CD4-positive, CD25-positive, alpha-beta regulatory T cell (primary cell): ENCODE measurements around the gene P2RX3. TPM values are rescaled to one million over a fixed set of nuclear protein-coding genes. Genes with fewer than 3 reads are reported as not detected.
"Not testable (repeated sequence)": the region's sequence is repeated elsewhere in the genome, so short reads cannot be mapped to it uniquely, and the experiment has no call there.

ENCODE experiments used
- ATAC-seq, 2 donors: fragments of 150-1000 bp; cut with Tn5 transposase; one replicate each; pipeline ENCODE4 v1.10.0; 2021; ENCODE audit warnings: low read depth in 2 of 2, moderate number of reproducible peaks in 2 of 2, moderate library complexity in 1 of 2
- DNase-seq, 3 donors: peaks; one replicate each; pipeline versions ENCODE4 v3.0.0 to v3.0.0-alpha.2; 2012 to 2022; ENCODE audit warnings: mixed read lengths in 1 of 3
- H3K27ac ChIP-seq: one replicate; pipeline ENCODE4 v1.7.0; 2013; ENCODE audit warnings: mild to moderate bottlenecking, low read length; ENCODE audit not compliant: insufficient read depth, poor library complexity, severe bottlenecking
- H3K27me3 ChIP-seq: one replicate; pipeline ENCODE4 v1.7.0; 2013; ENCODE audit warnings: low read length; ENCODE audit not compliant: control insufficient read depth, insufficient read depth
- H3K36me3 ChIP-seq: one replicate; pipeline ENCODE4 v1.7.0; 2013; ENCODE audit warnings: mild to moderate bottlenecking, low read length, moderate library complexity; ENCODE audit not compliant: control insufficient read depth, insufficient read depth
- H3K4me1 ChIP-seq: 2 replicates; pipeline ENCODE4 v1.7.0; 2013; ENCODE audit warnings: mild to moderate bottlenecking, low read length; ENCODE audit not compliant: insufficient read depth, control insufficient read depth, poor library complexity, severe bottlenecking
- H3K4me3 ChIP-seq: one replicate; pipeline ENCODE4 v1.7.0; 2013; ENCODE audit warnings: low read depth, mild to moderate bottlenecking, low read length, moderate library complexity
- H3K9me3 ChIP-seq, 2 experiments: 1 replicate in 1 of 2; 2 replicates in 1 of 2; pipeline ENCODE4 v1.7.0; 2013; ENCODE audit warnings: low read length in 2 of 2, mild to moderate bottlenecking in 1 of 2, moderate library complexity in 1 of 2; ENCODE audit not compliant: control insufficient read depth in 2 of 2
- H3K27ac Mint-ChIP-seq, 3 donors: one replicate each; pipeline ENCODE4 v1.8.0; 2020 to 2022; ENCODE audit warnings: mild to moderate bottlenecking in 3 of 3, mixed read lengths in 3 of 3, moderate library complexity in 2 of 3
- H3K27me3 Mint-ChIP-seq: one replicate; pipeline ENCODE4 v1.8.0; 2022; ENCODE audit warnings: mild to moderate bottlenecking, mixed read lengths
- H3K36me3 Mint-ChIP-seq: one replicate; pipeline ENCODE4 v1.8.0; 2020; ENCODE audit warnings: mixed read lengths
- H3K4me1 Mint-ChIP-seq, 4 donors: one replicate each; pipeline ENCODE4 v1.8.0; 2020 to 2022; ENCODE audit warnings: mixed read lengths in 4 of 4, mild to moderate bottlenecking in 1 of 4
- H3K4me3 Mint-ChIP-seq, 4 donors: one replicate each; pipeline ENCODE4 v1.8.0; 2020 to 2022; ENCODE audit warnings: mild to moderate bottlenecking in 4 of 4, mixed read lengths in 4 of 4, moderate library complexity in 3 of 4
- H3K9me3 Mint-ChIP-seq, 7 donors: one replicate each; pipeline ENCODE4 v1.8.0; 2020 to 2022; ENCODE audit warnings: mixed read lengths in 7 of 7, mild to moderate bottlenecking in 3 of 7, moderate library complexity in 2 of 7
- polyA plus RNA-seq, 4 donors: library from polyadenylated mRNA; unstranded; fragments of 300-500 nt; fragmentation: Illumina TruSeq; gene quantifications; one replicate each; pipeline ENCODE4 v1.2.3, GENCODE V29; 2021
- total RNA-seq: library from RNA; stranded (reverse); gene quantifications from one replicate; pipeline ENCODE4 v1.2.3, GENCODE V29; 2022

Gene P2RX3
- total RNA-seq = not detected
- not detected for polyA plus RNA-seq

DNA sequence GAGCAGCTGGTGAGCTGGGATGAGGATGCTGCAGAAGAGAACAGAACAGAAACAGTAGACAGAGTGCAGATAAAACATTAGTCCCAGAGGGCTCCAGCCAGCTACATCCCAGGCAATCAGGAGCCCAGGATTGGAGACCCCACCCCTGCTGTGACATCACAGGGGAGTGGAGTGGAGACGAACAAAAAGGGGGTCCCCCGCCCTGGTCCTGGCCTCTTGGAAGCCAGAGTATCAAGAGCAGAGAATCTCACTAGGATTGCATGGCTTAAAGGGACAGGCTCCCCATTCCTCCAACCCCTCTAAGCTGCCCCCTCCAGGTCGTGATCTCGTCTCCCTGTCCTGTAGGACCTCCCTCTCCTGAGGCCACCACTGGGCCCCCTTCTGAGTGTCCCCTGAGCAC lies at the start of gene P2RX3:
TSS of gene P2RX3 (plus strand) at position 211 of the 400 bp plus-strand sequence. CDS start 199 bp downstream, outside the sequence.
- DNase-seq (no peak), ATAC-seq (no peak)
- no peaks in the 10 kb centered on the region for H3K9me3 ChIP-seq
- H3K27ac ChIP-seq = no peak within 1 kb of the TSS
- H3K9me3 Mint-ChIP-seq = no peaks in the 10 kb centered on the region
- H3K36me3 ChIP-seq = peaks cover 5% of the 10 kb centered on the region
- peaks cover 4 to 31% (median 23%) of the 10 kb centered on the region in 4 donors for H3K4me1 Mint-ChIP-seq
- H3K4me1 ChIP-seq = peaks cover 17% of the 10 kb centered on the region
- peak within 1 kb of the TSS; percentile 26 to 79 (median 40) for H3K4me3 Mint-ChIP-seq
- peaks cover 6% of the 10 kb centered on the region for H3K27me3 ChIP-seq
- H3K27ac Mint-ChIP-seq = peak within 1 kb of the TSS; percentile 32 to 96 (median 84)
- no peak within 1 kb of the TSS for H3K4me3 ChIP-seq
- H3K36me3 Mint-ChIP-seq = no peaks in the 10 kb centered on the region
- H3K27me3 Mint-ChIP-seq = peaks cover 23% of the 10 kb centered on the region

DNA sequence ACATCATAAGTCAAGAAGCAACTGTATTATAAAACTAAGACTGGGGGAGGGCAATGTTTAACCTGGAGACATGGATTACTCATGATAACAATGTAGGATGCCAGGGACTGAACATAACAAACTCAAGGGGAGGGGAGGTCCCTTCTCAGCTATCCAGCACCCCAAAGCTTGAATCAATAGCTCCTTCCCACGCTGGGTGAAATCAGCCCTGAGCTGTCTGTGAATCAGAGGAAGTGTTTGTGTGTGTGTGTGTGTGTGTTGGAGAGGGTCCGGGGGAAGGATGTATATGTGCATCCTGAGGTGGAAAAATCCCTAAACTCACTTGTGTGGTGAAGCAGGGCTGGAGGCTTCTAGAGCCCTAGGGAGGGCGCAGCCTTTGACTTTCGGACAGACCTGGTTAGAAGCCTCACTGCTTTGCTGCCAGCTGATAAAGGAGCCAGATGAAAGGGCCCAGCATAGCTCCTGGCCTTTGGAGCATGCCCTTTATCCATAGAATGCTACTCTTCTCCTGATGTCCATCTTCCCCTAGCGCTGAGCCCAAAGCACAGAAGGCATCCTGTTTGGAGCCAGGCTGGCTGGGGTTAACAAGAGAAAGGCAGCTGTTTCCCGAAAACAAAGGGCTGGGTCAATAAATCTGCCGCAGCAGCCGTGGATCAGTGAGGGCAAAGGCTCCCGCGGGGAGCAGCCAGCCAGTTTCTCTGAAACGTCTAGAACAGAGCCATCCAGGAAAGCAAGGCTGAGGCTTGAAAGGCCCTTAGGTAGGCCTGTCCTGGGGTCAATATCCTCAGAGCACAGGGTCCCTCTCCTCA lies 49.2 kb upstream of the P2RX3 start:
- H3K9me3 ChIP-seq = no peaks in the 10 kb centered on the region
- DNase-seq = no peak
- peaks cover 23% of the 10 kb centered on the region for H3K27me3 Mint-ChIP-seq
- no peak overlapping the region for H3K4me3 ChIP-seq
- no peak overlapping the region for H3K4me3 Mint-ChIP-seq
- H3K27me3 ChIP-seq = peaks cover 7% of the 10 kb centered on the region
- no peaks in the 10 kb centered on the region for H3K36me3 ChIP-seq
- no peak for ATAC-seq
- no peak overlapping the region for H3K27ac Mint-ChIP-seq
- no peaks in the 10 kb centered on the region for H3K4me1 Mint-ChIP-seq
- no peaks in the 10 kb centered on the region for H3K36me3 Mint-ChIP-seq
- H3K27ac ChIP-seq = no peak overlapping the region
- no peaks in the 10 kb centered on the region for H3K4me1 ChIP-seq
- H3K9me3 Mint-ChIP-seq = peaks cover 0 to 5% (median 0%) of the 10 kb centered on the region in 7 donors

DNA sequence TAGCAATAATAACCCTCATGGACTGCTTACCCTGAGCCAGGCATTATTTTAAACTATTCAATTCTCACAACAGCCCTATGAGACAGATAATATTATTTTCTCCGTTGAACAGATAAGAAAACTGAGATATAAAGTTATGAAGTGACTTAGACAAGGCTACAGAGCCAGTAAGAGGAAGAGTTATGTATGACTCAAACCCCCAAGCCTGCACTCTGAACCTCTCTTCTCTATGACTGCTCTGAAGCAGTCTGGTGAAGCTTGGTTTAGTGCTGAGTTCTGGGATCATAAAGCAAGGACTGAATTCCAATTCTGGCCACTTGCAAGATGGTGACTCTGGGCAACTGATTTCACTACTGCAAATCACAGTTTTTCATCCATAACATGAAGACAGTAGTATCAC lies 47.9 kb upstream of the P2RX3 start:
- no peaks in the 10 kb centered on the region for H3K9me3 ChIP-seq
- H3K27me3 Mint-ChIP-seq = peaks cover 19% of the 10 kb centered on the region
- no peak overlapping the region for H3K4me3 ChIP-seq
- no peaks in the 10 kb centered on the region for H3K4me1 ChIP-seq
- no peak for ATAC-seq
- H3K27ac Mint-ChIP-seq = no peak overlapping the region
- H3K9me3 Mint-ChIP-seq = peaks cover 0 to 2% (median 0%) of the 10 kb centered on the region in 7 donors
- H3K36me3 ChIP-seq = no peaks in the 10 kb centered on the region
- no peaks in the 10 kb centered on the region for H3K4me1 Mint-ChIP-seq
- H3K36me3 Mint-ChIP-seq = no peaks in the 10 kb centered on the region
- H3K27me3 ChIP-seq = peaks cover 7% of the 10 kb centered on the region
- no peak overlapping the region for H3K27ac ChIP-seq
- H3K4me3 Mint-ChIP-seq = no peak overlapping the region
- DNase-seq = no peak

DNA sequence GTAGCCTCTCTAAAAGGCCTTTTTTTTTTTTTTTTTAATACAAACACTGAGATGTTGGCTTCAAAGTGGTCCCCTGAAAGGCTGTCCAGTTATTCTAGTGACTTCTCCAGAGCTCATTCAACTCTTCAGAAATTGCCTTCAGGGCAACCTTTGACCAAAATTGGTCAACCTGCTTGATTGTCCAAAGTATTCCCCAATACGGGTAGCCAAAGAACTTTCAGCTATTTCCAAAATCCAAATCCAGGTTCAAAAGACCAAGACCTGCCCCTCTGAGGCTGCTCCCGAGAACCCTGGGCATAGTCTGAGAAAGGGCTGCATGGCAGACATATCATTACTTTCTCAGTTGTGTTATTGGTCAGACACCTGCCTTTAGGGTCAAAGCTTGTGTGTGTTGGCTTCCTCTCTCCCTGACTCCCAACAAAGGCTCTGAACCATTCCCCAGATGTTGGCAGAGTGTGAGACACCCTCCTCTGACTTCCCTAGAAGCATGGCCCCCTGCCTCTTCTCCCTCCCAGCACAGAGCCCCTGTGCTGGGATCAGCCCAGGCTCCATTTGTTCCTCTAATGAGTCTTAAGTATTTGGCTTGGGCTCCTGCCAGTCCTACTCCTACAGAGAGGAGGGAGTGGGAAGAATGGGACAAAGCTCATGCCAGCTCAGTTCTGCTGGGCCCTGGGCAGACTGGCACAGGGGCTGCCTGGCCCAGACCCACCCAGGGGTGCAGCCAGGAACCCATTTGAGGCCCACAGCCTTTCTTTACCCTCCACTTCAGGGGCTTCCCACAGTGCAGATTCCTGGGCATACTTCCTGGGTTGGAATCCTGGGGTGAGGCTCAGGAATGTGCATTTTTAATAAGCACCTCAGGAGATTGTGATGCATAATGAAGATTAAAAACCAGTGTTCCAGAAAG lies 43.7 kb upstream of the P2RX3 start:
- peaks cover 5% of the 10 kb centered on the region for H3K36me3 Mint-ChIP-seq
- H3K4me1 ChIP-seq = no peaks in the 10 kb centered on the region
- no peak for ATAC-seq

DNA sequence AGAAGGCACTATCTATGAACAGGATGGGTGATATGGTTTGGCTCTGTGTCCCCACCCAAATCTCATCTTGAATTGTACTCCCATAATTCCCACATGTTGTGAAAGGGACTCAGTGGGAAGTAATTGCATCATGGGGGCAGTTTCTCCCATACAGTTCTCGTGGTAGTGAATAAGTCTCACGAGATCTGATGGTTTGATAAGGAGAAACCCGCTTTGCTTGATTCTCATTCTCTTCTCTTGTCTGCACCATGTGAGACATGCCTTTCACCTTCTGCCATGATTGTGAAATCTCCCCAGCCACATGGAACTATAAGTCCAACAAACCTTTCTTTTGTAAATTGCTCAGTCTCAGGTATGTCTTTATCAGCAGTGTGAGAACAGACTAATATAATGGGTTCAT lies 41.9 kb upstream of the P2RX3 start:
- not testable (repeated sequence) for H3K27ac ChIP-seq, H3K4me3 ChIP-seq, ATAC-seq, H3K27me3 ChIP-seq, H3K27me3 Mint-ChIP-seq, DNase-seq, H3K4me3 Mint-ChIP-seq, H3K4me1 ChIP-seq, H3K27ac Mint-ChIP-seq, H3K4me1 Mint-ChIP-seq
- peaks cover 0 to 11% (median 0%) of the 10 kb centered on the region in 7 donors for H3K9me3 Mint-ChIP-seq
- H3K36me3 Mint-ChIP-seq = peaks cover 18% of the 10 kb centered on the region
- Histone ChIP-seq H3K9me3 (peaks cover 3 to 13% of the 10 kb centered on the region in 2 experiments), H3K36me3 (peaks cover 16% of the 10 kb centered on the region)

More for the DNA sequence above, 43.7 kb upstream of the P2RX3 start:
- Histone ChIP-seq H3K27ac (no peak overlapping the region), H3K9me3 (peaks cover 3 to 6% of the 10 kb centered on the region in 2 experiments), H3K27me3 (peaks cover 6% of the 10 kb centered on the region), H3K36me3 (peaks cover 5% of the 10 kb centered on the region), H3K4me3 (no peak overlapping the region)
- H3K4me1 Mint-ChIP-seq = no peaks in the 10 kb centered on the region
- H3K27me3 Mint-ChIP-seq = peaks cover 9% of the 10 kb centered on the region
- no peak overlapping the region for H3K4me3 Mint-ChIP-seq
- DNase-seq = no peak
- no peak overlapping the region for H3K27ac Mint-ChIP-seq
- peaks cover 0 to 9% (median 0%) of the 10 kb centered on the region in 7 donors for H3K9me3 Mint-ChIP-seq

DNA sequence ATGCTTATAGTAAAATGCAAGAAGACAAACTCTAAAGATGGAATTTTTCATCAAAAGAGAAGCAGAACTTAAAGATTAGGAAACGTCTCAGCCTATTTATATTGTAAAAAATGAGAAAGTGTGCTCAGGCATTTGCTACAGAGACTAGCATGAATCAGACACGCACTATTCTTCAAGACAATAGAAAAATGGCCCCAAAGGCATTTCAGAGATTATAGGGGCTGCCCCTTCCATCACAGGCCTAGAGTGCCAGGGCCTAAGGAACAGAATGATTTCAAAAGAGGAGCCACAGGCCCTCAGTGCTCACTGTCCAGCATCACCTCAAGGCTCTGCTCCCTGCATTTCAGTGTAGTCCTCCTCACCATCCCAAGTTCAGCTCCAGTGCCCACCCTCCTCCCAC lies 40.9 kb upstream of the P2RX3 start:
- H3K4me1 ChIP-seq = no peaks in the 10 kb centered on the region
- H3K27me3 ChIP-seq = no peaks in the 10 kb centered on the region
- no peak overlapping the region for H3K4me3 Mint-ChIP-seq
- peaks cover 16% of the 10 kb centered on the region for H3K36me3 ChIP-seq
- peaks cover 28% of the 10 kb centered on the region for H3K36me3 Mint-ChIP-seq
- DNase-seq (no peak), ATAC-seq (no peak)
- H3K27ac ChIP-seq = no peak overlapping the region
- no peaks in the 10 kb centered on the region for H3K4me1 Mint-ChIP-seq
- H3K9me3 Mint-ChIP-seq = peaks cover 0 to 11% (median 0%) of the 10 kb centered on the region in 7 donors
- peaks cover 3 to 13% of the 10 kb centered on the region in 2 experiments for H3K9me3 ChIP-seq
- H3K27me3 Mint-ChIP-seq = no peaks in the 10 kb centered on the region
- H3K4me3 ChIP-seq = no peak overlapping the region
- no peak overlapping the region for H3K27ac Mint-ChIP-seq

DNA sequence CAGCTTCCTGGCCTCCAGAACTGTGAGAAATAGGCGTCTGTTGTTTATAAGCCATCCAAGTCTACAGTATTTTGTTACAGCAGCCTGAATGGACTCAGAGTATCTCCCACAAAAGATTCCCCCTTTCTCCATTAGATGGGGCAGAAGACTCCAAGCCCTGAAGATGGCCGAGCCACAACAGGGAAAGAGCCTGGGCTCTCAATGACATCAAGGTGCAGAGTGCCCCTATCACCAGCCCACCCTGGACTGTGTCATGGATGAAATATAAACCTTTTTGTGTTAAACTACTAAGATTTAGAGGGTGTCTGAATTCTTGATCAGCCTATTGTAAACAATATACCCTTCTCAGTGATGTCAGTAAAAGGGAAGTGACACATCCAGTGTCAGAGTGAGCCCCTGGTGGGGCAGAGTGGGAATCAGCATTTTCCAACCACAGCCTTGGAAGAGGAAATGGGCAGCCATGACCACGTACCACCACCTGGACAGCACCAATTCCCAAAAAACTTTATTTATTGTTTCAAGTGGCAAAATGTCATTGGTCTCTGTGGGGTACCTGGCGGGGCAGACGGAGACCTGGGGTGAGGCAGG lies 38.9 kb upstream of the P2RX3 start:
- Histone ChIP-seq H3K27me3 (no peaks in the 10 kb centered on the region), H3K36me3 (peaks cover 16% of the 10 kb centered on the region), H3K4me3 (no peak overlapping the region), H3K4me1 (no peaks in the 10 kb centered on the region), H3K27ac (no peak overlapping the region), H3K9me3 (peaks cover 3 to 13% of the 10 kb centered on the region in 2 experiments)
- H3K4me3 Mint-ChIP-seq = no peak overlapping the region
- peaks cover 38% of the 10 kb centered on the region for H3K36me3 Mint-ChIP-seq
- DNase-seq (no peak), ATAC-seq (no peak)
- H3K9me3 Mint-ChIP-seq = peaks cover 0 to 11% (median 0%) of the 10 kb centered on the region in 7 donors
- H3K27me3 Mint-ChIP-seq = no peaks in the 10 kb centered on the region
- H3K27ac Mint-ChIP-seq = no peak overlapping the region
- H3K4me1 Mint-ChIP-seq = peaks cover 0 to 2% (median 0%) of the 10 kb centered on the region in 4 donors
